SK-N-SH treated with all-trans-retinoic acid at 6 μM for 48 hours (cell line): ENCODE data around the gene ACTG2.

ENCODE experiments used
- ATAC-seq: fragments of 200-7000 bp; cut with Tn5 transposase; 3 replicates; pipeline ENCODE4 v1.9.1; 2020; ENCODE audit warnings: mild to moderate bottlenecking, moderate library complexity
- ARNTL ChIP-seq: fragments of 450-650 bp; formaldehyde crosslinking; IDR thresholded peaks from 2 replicates; pipeline ENCODE4 v1.5.0; 2020; ENCODE audit warnings: low read depth, mild to moderate bottlenecking, moderate library complexity, borderline replicate concordance
- BACH2 ChIP-seq: fragments of 250-450 bp; sonication (Bioruptor Pico); IDR thresholded peaks from 2 replicates; pipeline ENCODE4 v1.9.0; 2021; ENCODE audit warnings: mild to moderate bottlenecking, borderline replicate concordance
- CREB5 ChIP-seq: fragments of 250-450 bp; sonication (Bioruptor Pico); IDR thresholded peaks from 2 replicates; pipeline ENCODE4 v1.5.1; 2020; ENCODE audit warnings: low read depth, mild to moderate bottlenecking, moderate library complexity
- CSDC2 ChIP-seq: fragments of 250-450 bp; sonication (Bioruptor Pico); IDR thresholded peaks from 2 replicates; pipeline ENCODE4 v1.5.0; 2020; ENCODE audit warnings: mild to moderate bottlenecking, moderate library complexity
- CSRNP3 ChIP-seq: fragments of 250-450 bp; sonication (Bioruptor Pico); IDR thresholded peaks from 2 replicates; pipeline ENCODE4 v1.5.1; 2021; ENCODE audit warnings: mild to moderate bottlenecking, moderate library complexity
- ESRRG ChIP-seq: fragments of 250-450 bp; sonication (Bioruptor Pico); IDR thresholded peaks from 2 replicates; pipeline ENCODE4 v1.6.1; 2021; ENCODE audit warnings: mild to moderate bottlenecking
- GLIS3 ChIP-seq: fragments of 250-450 bp; sonication (Bioruptor Pico); IDR thresholded peaks from 2 replicates; pipeline ENCODE4 v1.5.0; 2020; ENCODE audit warnings: mild to moderate bottlenecking, moderate library complexity
- ISL1 ChIP-seq: fragments of 250-450 bp; sonication (Bioruptor Pico); IDR thresholded peaks from 2 replicates; pipeline ENCODE4 v2.1.2; 2022; ENCODE audit warnings: mild to moderate bottlenecking, moderate library complexity
- OSR1 ChIP-seq: fragments of 250-450 bp; sonication (Bioruptor Pico); IDR thresholded peaks from 2 replicates; pipeline ENCODE4 v1.8.0; 2022; ENCODE audit warnings: moderate library complexity, mild to moderate bottlenecking, inconsistent platforms
- POU6F1 ChIP-seq: fragments of 250-450 bp; sonication (Bioruptor Pico); IDR thresholded peaks from 2 replicates; pipeline ENCODE4 v1.8.0; 2021; ENCODE audit warnings: low read depth, mild to moderate bottlenecking, moderate library complexity, borderline replicate concordance
- PPARA ChIP-seq: fragments of 250-450 bp; sonication (Bioruptor Pico); IDR thresholded peaks from 2 replicates; pipeline ENCODE4 v1.5.0; 2020; ENCODE audit warnings: mild to moderate bottlenecking, borderline replicate concordance
- RARB ChIP-seq: fragments of 250-450 bp; sonication (Bioruptor Pico); IDR thresholded peaks from 2 replicates; pipeline ENCODE4 v1.8.0; 2021; ENCODE audit warnings: mild to moderate bottlenecking, moderate library complexity
- SNAI2 ChIP-seq: fragments of 250-450 bp; sonication (Bioruptor Pico); IDR thresholded peaks from 2 replicates; pipeline ENCODE4 v1.5.0; 2020; ENCODE audit warnings: mild to moderate bottlenecking, moderate library complexity
- TCF4 ChIP-seq: fragments of 250-450 bp; sonication (Bioruptor Pico); IDR thresholded peaks from 2 replicates; pipeline ENCODE4 v1.8.0; 2021; ENCODE audit warnings: mild to moderate bottlenecking, moderate library complexity, borderline replicate concordance
- TOX ChIP-seq: fragments of 250-450 bp; sonication (Bioruptor Pico); IDR thresholded peaks from 2 replicates; pipeline ENCODE4 v1.8.0; 2021; ENCODE audit warnings: mild to moderate bottlenecking, moderate library complexity, borderline replicate concordance
- TSHZ2 ChIP-seq: fragments of 250-450 bp; sonication (Bioruptor Pico); IDR thresholded peaks from 2 replicates; pipeline ENCODE4 v1.5.0; 2020; ENCODE audit warnings: mild to moderate bottlenecking, moderate library complexity
- ZC3H10 ChIP-seq: fragments of 250-450 bp; sonication (Bioruptor Pico); IDR thresholded peaks from 2 replicates; pipeline ENCODE4 v1.5.1; 2021; ENCODE audit warnings: mild to moderate bottlenecking, moderate library complexity
- ZFP3 ChIP-seq: fragments of 250-450 bp; sonication (Bioruptor Pico); IDR thresholded peaks from 2 replicates; pipeline ENCODE4 v1.5.0; 2020; ENCODE audit warnings: mild to moderate bottlenecking, moderate library complexity
- ZFP30 ChIP-seq: fragments of 450-650 bp; formaldehyde crosslinking; IDR thresholded peaks from 2 replicates; pipeline ENCODE4 v1.5.0; 2022; ENCODE audit warnings: mild to moderate bottlenecking, moderate library complexity
- ZNF565 ChIP-seq: fragments of 450-650 bp; formaldehyde crosslinking; conservative IDR thresholded peaks from 2 replicates; pipeline ENCODE4 v1.5.0; 2020; ENCODE audit warnings: low read depth, mild to moderate bottlenecking, moderate library complexity
- ZNF70 ChIP-seq: fragments of 450-650 bp; formaldehyde crosslinking; IDR thresholded peaks from 2 replicates; pipeline ENCODE4 v1.5.0; 2020; ENCODE audit warnings: mild to moderate bottlenecking, moderate library complexity
- ZNF8 ChIP-seq: fragments of 450-650 bp; formaldehyde crosslinking; IDR thresholded peaks from 2 replicates; pipeline ENCODE4 v1.5.0; 2020; ENCODE audit warnings: mild to moderate bottlenecking, moderate library complexity

Gene ACTG2

GRCh38 chr2:73964223-73964622 lies 71.4 kb downstream of the ACTG2 start:
- TF ChIP-seq ZC3H10 (CRISPR knock-in tag) (no peak), TCF4 (CRISPR knock-in tag) (no peak), ZNF565 (CRISPR knock-in tag) (no peak), ESRRG (CRISPR knock-in tag) (no peak), ZNF8 (CRISPR knock-in tag) (no peak), GLIS3 (CRISPR knock-in tag) (no peak), ZNF70 (CRISPR knock-in tag) (no peak), ISL1 (CRISPR knock-in tag) (no peak), ARNTL (CRISPR knock-in tag) (no peak), CSDC2 (CRISPR knock-in tag) (no peak), SNAI2 (CRISPR knock-in tag) (no peak), PPARA (CRISPR knock-in tag) (no peak), ZFP3 (CRISPR knock-in tag) (no peak), OSR1 (CRISPR knock-in tag) (no peak), CREB5 (CRISPR knock-in tag) (no peak), TSHZ2 (CRISPR knock-in tag) (no peak), TOX (CRISPR knock-in tag) (no peak), POU6F1 (no peak), CSRNP3 (CRISPR knock-in tag) (no peak)
- TF ChIP-seq, all 23 proteins: peak for 0
- no peak for ATAC-seq

GRCh38 chr2:73965053-73965452 lies 72.2 kb downstream of the ACTG2 start:
- ATAC-seq = no peak
- TF ChIP-seq ESRRG (CRISPR knock-in tag) = no peak
- TF ChIP-seq RARB = no peak
- no peak for TF ChIP-seq GLIS3 (CRISPR knock-in tag)
- TF ChIP-seq BACH2 = no peak
- no peak for TF ChIP-seq ZFP30 (CRISPR knock-in tag)
- TF ChIP-seq ISL1 (CRISPR knock-in tag) = no peak
- no peak for TF ChIP-seq CSRNP3 (CRISPR knock-in tag)
- no peak for TF ChIP-seq POU6F1
- no peak for TF ChIP-seq ZC3H10 (CRISPR knock-in tag)
- no peak for TF ChIP-seq TCF4 (CRISPR knock-in tag)
- TF ChIP-seq TSHZ2 (CRISPR knock-in tag) = no peak
